Panc1 (cell line): ENCODE data around the gene SMYD2. TPM values are rescaled to one million over a fixed set of nuclear protein-coding genes. Genes with fewer than 3 reads are reported as not detected.

Source experiments
- ATAC-seq: fragments of 200-7000 bp; cut with Tn5 transposase; 2 replicates; pipeline ENCODE4 v1.9.1; 2020; ENCODE audit warnings: mild to moderate bottlenecking, moderate library complexity
- BruUV-seq: library from RNA; stranded (reverse); fragments of 400-500 nt; replicated peaks from 2 replicates; lab custom pipeline; 2021; lab: Mats Ljungman, UMichigan
- CTCF ChIA-PET: fragments of 300-600 bp; sonication (Branson Sonifier 250); formaldehyde crosslinking; loops from one replicate; lab custom pipeline; 2022; ENCODE audit warnings: antibody characterized with exemption; lab: Charles Lee
- POLR2A ChIA-PET: fragments of 300-600 bp; sonication (Branson Sonifier 250); formaldehyde crosslinking; loops from one replicate; lab custom pipeline; 2022; ENCODE audit warnings: antibody characterized with exemption; lab: Charles Lee
- DNase-seq: peaks from one replicate; pipeline ENCODE4 v3.0.0-alpha.2; 2010; ENCODE audit warnings: low read depth, low spot score
- H3K27ac ChIP-seq: 2 replicates; pipeline ENCODE4 v1.5.1; 2011; ENCODE audit warnings: mild to moderate bottlenecking, low read length, inconsistent platforms
- H3K27me3 ChIP-seq: fragments of 200-500 bp; sonication (Bioruptor generic); 2 replicates; pipeline ENCODE4 v1.6.0; 2014; ENCODE audit warnings: low read length, inconsistent platforms; ENCODE audit not compliant: control insufficient read depth, insufficient read depth
- H3K36me3 ChIP-seq: fragments of 200-500 bp; sonication (Bioruptor generic); 2 replicates; pipeline ENCODE4 v1.5.1; 2014; ENCODE audit warnings: inconsistent platforms, mild to moderate bottlenecking, low read length, moderate library complexity; ENCODE audit not compliant: control insufficient read depth, insufficient read depth
- H3K4me1 ChIP-seq: 2 replicates; pipeline ENCODE4 v1.5.1; 2011; ENCODE audit warnings: inconsistent platforms, mild to moderate bottlenecking, low read length, moderate library complexity; ENCODE audit not compliant: control insufficient read depth, insufficient read depth
- H3K4me3 ChIP-seq, 2 experiments: 2 replicates each; pipeline ENCODE4 v1.5.1; 2011 to 2012; ENCODE audit warnings: low read depth in 2 of 2, low read length in 2 of 2, mild to moderate bottlenecking in 2 of 2, inconsistent platforms in 1 of 2, moderate library complexity in 1 of 2
- H3K9me3 ChIP-seq: fragments of 200-500 bp; sonication (Bioruptor generic); 2 replicates; pipeline ENCODE4 v1.5.1; 2014; ENCODE audit warnings: low read depth, mild to moderate bottlenecking, inconsistent platforms, low read length, moderate library complexity; ENCODE audit not compliant: control insufficient read depth, insufficient read depth
- CTCF ChIP-seq: fragments of 450-650 bp; IDR thresholded peaks from 2 replicates; pipeline ENCODE4 v1.5.1; 2017; ENCODE audit warnings: mild to moderate bottlenecking
- POLR2AphosphoS5 ChIP-seq: IDR thresholded peaks from 2 replicates; pipeline ENCODE4 v1.6.1; 2012; ENCODE audit warnings: mild to moderate bottlenecking, low read depth, low read length, moderate library complexity
- REST ChIP-seq, 2 experiments: IDR thresholded peaks; 2 replicates each; pipeline ENCODE4 v1.6.1; 2011 to 2012; ENCODE audit warnings: low read depth in 2 of 2, control low read depth in 1 of 2, low read length in 1 of 2, mild to moderate bottlenecking in 1 of 2, moderate library complexity in 1 of 2; ENCODE audit not compliant: insufficient read depth in 1 of 2
- SIN3A ChIP-seq: IDR thresholded peaks from 2 replicates; pipeline ENCODE4 v1.6.1; 2012; ENCODE audit warnings: low read depth, mild to moderate bottlenecking, low read length, moderate library complexity, borderline replicate concordance; ENCODE audit not compliant: insufficient read depth
- TCF7L2 ChIP-seq: IDR thresholded peaks from 2 replicates; pipeline ENCODE4 v1.6.1; 2011; ENCODE audit warnings: mild to moderate bottlenecking, low read depth, low read length, inconsistent platforms
- in situ Hi-C: cut with HindIII; loops from 2 replicates; pipeline ENCODE4 v1.10.0; 2016; ENCODE audit warnings: low sequenced_read_pairs, low pct_unique_long_range_greater_than_20kb
- intact Hi-C: fragments of 100-400 bp; cut with micrococcal nuclease; formaldehyde crosslinking; loops from one replicate; pipeline ENCODE4 v1.10.0; 2022; ENCODE audit not compliant: unreplicated experiment
- total RNA-seq: library from RNA; stranded (reverse); gene quantifications from one replicate; pipeline ENCODE4 v1.2.1, GENCODE V29; 2021; ENCODE audit not compliant: unreplicated experiment

SMYD2 gene
- total RNA-seq, 1 experiment from 2014 or later = 31.0 TPM

- no peak for DNase-seq
- CTCF ChIA-PET = no interaction called here
- Histone ChIP-seq H3K9me3 (no peaks in the 10 kb centered on the region), H3K4me1 (no peaks in the 10 kb centered on the region), H3K4me3 (no peak overlapping the region), H3K36me3 (peaks cover 37% of the 10 kb centered on the region), H3K27ac (no peak overlapping the region), H3K27me3 (no peaks in the 10 kb centered on the region)
- BruUV-seq = no TSS peak
- intact Hi-C loops (no loop called here), in situ Hi-C loops (no loop called here)
- ATAC-seq = no peak
- TF ChIP-seq POLR2AphosphoS5 = no peak
- POLR2A ChIA-PET = interaction anchor here (0.7 kb wide), 1 partner anchor 23 kb away, joined by 3 read pairs; no protein-coding TSS in a partner anchor
Observed at GRCh38 chr1:214363386-214363785, 82.4 kb downstream of the SMYD2 start.

- no peaks in the 10 kb centered on the region for H3K4me1 ChIP-seq
- CTCF ChIA-PET = no interaction called here
- intact Hi-C loops = no loop called here
- TF ChIP-seq REST (IDR thresholded peaks at IDR 0.05; ENCODE audit: insufficient read depth in 1 of 2, low read depth in 2 of 2, low read length in 1 of 2) (no peak), CTCF (no peak), POLR2AphosphoS5 (no peak), TCF7L2 (no peak), SIN3A (no peak)
- H3K9me3 ChIP-seq = no peaks in the 10 kb centered on the region
- H3K27me3 ChIP-seq = no peaks in the 10 kb centered on the region
- in situ Hi-C loops = no loop called here
- no peak overlapping the region for H3K27ac ChIP-seq
- H3K4me3 ChIP-seq = no peak overlapping the region
- DNase-seq (no peak), ATAC-seq (no peak)
- POLR2A ChIA-PET = no interaction called here
- H3K36me3 ChIP-seq = peaks cover 42% of the 10 kb centered on the region
- no TSS peak for BruUV-seq
Observed at GRCh38 chr1:214364386-214364785, 83.4 kb downstream of the SMYD2 start.

GRCh38 chr1:214364786-214365295 is 83.9 kb downstream of the SMYD2 start:
- peaks cover 46% of the 10 kb centered on the region for H3K36me3 ChIP-seq
- H3K4me3 ChIP-seq = no peak overlapping the region
- TF ChIP-seq TCF7L2 = no peak
- TF ChIP-seq REST (IDR thresholded peaks at IDR 0.05; ENCODE audit: insufficient read depth in 1 of 2, low read depth in 2 of 2, low read length in 1 of 2) = no peak
- no peak for TF ChIP-seq SIN3A
- TF ChIP-seq POLR2AphosphoS5 = no peak
- no peak for TF ChIP-seq CTCF
- DNase-seq (no peak), ATAC-seq (no peak)
- intact Hi-C loops = no loop called here
- POLR2A ChIA-PET = no interaction called here
- BruUV-seq = no TSS peak
- no peaks in the 10 kb centered on the region for H3K4me1 ChIP-seq
- H3K9me3 ChIP-seq = no peaks in the 10 kb centered on the region
- CTCF ChIA-PET = no interaction called here
- no peak overlapping the region for H3K27ac ChIP-seq
- in situ Hi-C loops = no loop called here
- no peaks in the 10 kb centered on the region for H3K27me3 ChIP-seq
